SKM-1 treated with dmso at 0.1 percent for 144 hours (cell line): Measurements from ENCODE around the gene CSTPP1.
"Not testable (repeated sequence)": the region's sequence is repeated elsewhere in the genome, so short reads cannot be mapped to it uniquely, and the experiment has no call there.

ENCODE experiments used
- DNase-seq: peaks from one replicate; lab custom pipeline; 2025; ENCODE audit not compliant: unreplicated experiment; lab: John Stamatoyannopoulos, UW

Gene CSTPP1

DNA sequence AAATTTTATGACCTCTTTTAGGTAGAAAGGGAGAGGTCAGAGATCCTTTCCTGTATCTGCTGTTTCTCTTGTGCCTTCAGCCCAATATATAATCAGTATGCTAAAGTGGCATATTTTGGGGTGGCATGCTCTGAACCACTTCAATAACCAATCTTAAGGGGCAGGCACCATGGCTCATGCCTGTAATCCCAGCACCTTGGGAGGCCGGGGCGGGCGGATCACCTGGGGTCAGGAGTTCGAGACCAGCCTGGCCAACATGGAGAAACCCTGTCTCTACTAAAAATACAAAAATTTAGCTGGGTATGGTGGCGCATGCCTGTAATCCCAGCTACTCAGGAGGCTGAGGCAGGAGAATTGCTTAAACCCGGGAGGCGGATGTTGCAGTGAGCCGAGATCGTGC, 261.6 kb downstream of the CSTPP1 start:
- not testable (repeated sequence) for DNase-seq

DNA sequence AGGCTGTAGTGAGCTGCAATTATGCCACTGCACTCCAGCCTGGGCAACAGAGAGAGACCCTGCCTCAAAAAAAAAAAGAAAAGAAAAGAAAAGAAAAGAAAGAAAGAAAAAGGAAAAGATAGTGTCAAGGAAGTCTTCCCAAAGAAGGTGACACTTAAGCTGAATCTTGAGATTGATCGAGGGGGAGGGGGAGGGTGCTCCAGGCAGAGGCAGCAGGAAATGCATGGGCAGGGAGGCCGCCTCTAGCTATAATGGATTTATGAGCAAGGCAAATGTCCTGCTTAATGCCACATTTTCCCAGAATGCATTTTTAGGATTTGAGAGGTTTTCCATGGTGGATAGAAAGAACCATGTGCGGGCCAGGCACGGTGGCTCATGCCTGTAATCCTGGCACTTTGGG, 264.5 kb downstream of the CSTPP1 start:
- DNase-seq = no peak

DNA sequence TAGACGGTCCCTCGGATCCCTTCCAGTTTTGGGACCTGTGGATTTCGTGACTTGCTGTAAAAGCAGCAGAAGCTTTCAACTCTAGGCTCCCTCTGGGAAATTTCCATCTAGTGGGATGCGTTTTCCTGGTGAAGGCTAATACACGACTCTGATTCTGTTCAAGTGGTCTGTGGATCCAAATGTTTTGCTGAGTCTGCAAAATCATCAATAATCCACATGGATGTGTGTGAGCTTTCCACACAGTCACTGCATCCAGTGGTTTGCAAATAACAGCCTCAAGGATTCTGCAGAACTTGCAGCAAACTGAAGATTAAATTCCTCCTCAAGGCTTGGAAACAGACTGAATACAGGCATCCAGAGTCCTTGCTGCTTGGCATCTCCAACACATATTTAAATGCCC, 266.0 kb downstream of the CSTPP1 start:
- no peak for DNase-seq

DNA sequence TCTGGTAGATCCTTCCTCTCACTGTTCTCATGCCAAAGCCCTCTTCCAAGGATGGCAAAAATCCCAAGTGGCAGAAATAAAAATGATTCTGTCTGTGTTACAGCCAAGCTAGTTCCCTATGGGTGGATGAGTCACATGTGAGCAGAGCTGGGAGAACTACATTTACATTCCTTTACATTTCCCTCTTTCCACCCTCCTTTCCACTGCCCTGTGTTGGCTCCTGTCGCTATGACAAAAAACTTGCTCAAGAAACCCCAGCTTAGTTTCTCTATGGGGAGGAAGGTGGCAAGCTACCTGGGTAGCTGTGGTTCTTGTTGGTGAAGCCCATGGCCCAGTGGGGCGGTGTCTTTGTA, 268.1 kb downstream of the CSTPP1 start:
- DNase-seq = no peak

DNA sequence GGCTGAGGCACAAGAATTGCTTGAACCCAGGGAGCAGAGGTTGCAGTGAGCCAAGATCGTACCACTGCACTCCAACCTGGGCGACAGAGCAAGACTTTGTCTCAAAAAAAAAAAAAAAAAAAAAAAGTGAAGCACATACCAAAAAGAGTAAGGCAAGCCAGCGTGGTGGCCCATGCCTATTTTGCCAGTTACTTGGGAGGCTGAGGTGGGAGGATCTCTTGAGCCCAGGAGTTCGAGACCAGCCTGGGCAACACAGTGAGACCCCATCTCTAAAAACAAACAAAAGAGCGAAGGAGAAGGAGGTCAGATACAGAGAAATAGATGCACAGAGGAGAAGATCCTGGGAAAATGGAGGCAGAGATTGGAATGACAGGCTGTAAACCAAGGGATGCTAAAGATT, 270.0 kb downstream of the CSTPP1 start:
- DNase-seq = not testable (repeated sequence)

DNA sequence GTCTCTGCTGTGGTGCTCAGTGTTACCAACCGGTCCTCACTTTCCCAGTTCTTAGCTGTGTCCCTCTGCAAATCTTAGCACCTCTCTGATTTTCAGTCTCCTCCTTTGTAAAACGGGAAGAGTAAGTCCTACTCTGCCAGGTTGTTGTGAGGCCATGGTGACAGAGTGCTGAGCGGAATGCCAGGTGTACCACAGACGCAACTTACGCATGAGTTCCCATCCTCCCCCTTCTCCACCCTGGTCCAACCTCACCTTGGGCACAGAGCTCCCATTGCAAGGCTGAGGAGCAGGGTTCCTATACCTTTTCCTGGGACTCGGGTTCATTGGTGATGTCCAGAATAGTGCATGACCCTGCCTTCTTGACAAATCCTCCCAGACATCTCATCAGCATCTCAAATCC, 270.9 kb downstream of the CSTPP1 start:
- no peak for DNase-seq

DNA sequence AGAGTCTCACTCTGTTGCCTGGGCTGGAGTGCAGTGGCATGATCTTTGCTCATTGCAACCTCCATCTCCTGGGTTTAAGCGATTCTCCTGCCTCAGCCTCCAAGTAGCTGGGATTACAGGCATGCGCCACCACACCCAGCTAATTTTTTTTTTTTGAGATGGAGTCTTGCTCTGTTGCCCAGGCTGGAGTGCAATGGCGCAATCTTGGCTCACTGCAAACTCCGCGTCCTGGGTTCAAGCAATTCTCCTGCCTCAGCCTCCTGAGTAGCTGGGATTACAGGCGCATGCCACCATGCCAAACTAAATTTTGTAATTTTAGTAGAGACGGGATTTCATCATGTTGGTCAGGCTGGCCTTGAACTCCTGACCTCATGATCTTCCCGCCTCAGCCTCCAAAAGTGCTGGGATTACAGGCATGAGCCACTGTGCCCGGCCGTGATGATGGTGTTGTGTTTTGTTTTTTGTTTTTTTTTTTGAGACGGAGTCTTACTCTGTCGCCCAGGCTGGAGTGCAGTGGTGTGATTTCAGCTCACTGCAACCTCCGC, 271.5 kb downstream of the CSTPP1 start:
- DNase-seq = not testable (repeated sequence)

DNA sequence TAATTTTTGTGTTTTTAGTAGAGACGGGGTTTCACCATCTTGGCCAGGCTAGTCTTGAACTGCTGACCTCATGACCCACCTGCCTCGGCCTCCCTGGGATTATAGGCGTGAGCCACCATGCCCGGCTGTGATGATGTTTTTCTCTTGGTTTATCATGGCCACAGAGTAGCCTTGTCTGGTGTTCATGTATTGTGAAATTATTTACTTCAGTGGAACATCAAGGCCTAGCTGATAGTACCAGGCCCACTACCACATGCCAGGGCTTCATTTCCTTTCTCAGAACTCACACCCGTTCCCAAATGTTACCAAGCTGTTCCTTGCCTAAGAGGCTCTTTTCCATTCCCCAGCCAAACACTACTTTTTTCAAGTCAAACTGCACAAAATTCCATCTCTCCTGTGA, 272.1 kb downstream of the CSTPP1 start:
- no peak for DNase-seq
